Gastrocnemius medialis (tissue), 4 donors: ENCODE results near the gene ZNF227. TPM values are rescaled to one million over a fixed set of nuclear protein-coding genes. Genes with fewer than 3 reads are reported as not detected.

Experiments
- ATAC-seq, 2 donors: fragments of 150-250 bp; one replicate each; pipeline ENCODE4 v1.9.1; 2016
- DNase-seq, 2 donors: peaks; one replicate each; pipeline ENCODE4 v3.0.0-alpha.2; 2019
- H3K27ac ChIP-seq, 4 donors: fragments of 200-600 bp; sonication (generic); 1 replicate in 1 of 4; 2 replicates in 3 of 4; pipeline ENCODE4 v1.5.1; 2016 to 2018; ENCODE audit warnings: mild to moderate bottlenecking in 2 of 4, moderate library complexity in 1 of 4
- H3K27me3 ChIP-seq, 3 donors: fragments of 200-600 bp; sonication (generic) in 2 of 3; 1 replicate in 1 of 3; 2 replicates in 2 of 3; pipeline versions ENCODE4 v1.5.1 to v1.6.0; 2016 to 2019; ENCODE audit warnings: mild to moderate bottlenecking in 1 of 3, moderate library complexity in 1 of 3
- H3K36me3 ChIP-seq, 2 donors: fragments of 200-600 bp; sonication (generic) in 1 of 2; one replicate each; pipeline ENCODE4 v1.5.1; 2017 to 2018
- H3K4me1 ChIP-seq, 2 donors: fragments of 200-600 bp; sonication (generic) in 1 of 2; one replicate each; pipeline ENCODE4 v1.5.1; 2016 to 2017; ENCODE audit warnings: mild to moderate bottlenecking in 2 of 2
- H3K4me3 ChIP-seq, 4 donors: fragments of 200-600 bp; sonication (generic) in 3 of 4; 1 replicate in 1 of 4; 2 replicates in 3 of 4; pipeline ENCODE4 v1.5.1; 2016 to 2019; ENCODE audit warnings: mild to moderate bottlenecking in 2 of 4
- H3K9me3 ChIP-seq, 3 donors: fragments of 200-600 bp; sonication (generic) in 2 of 3; 1 replicate in 1 of 3; 2 replicates in 2 of 3; pipeline ENCODE4 v1.5.1; 2016 to 2019
- POLR2A ChIP-seq, 2 donors: fragments of 450-650 bp; IDR thresholded peaks; one replicate each; pipeline ENCODE4 v1.6.1; 2017; ENCODE audit warnings: antibody characterized with exemption in 2 of 2, mild to moderate bottlenecking in 2 of 2, moderate library complexity in 2 of 2
- in situ Hi-C, 4 donors: fragments of 200-750 bp; cut with MboI; loops; one replicate each; pipeline versions ENCODE4 v1.15.0 to v1.8.0; 2017; ENCODE audit warnings: low sequenced_read_pairs in 4 of 4
- intact Hi-C: fragments of 100-400 bp; cut with DNase I; formaldehyde crosslinking; loops from one replicate; pipeline ENCODE4 v1.15.1; 2023; ENCODE audit warnings: low total_unique reads
- total RNA-seq, 4 donors: library from RNA; depleted of rRNA; stranded (reverse); fragments of >200 nt; gene quantifications; one replicate each; pipeline versions ENCODE4 v1.1.0 to v1.2.3, GENCODE V29; 2016
- TF ChIP-seq, protein P1 (sequence below), 5 experiments: fragments of 450-650 bp in 3 of 5; fragments of 200-600 bp in 2 of 5; sonication (generic) in 2 of 5; IDR thresholded peaks in 4 of 5; conservative IDR thresholded peaks in 1 of 5; 1 replicate in 4 of 5; 2 replicates in 1 of 5; pipeline ENCODE4 v1.5.1; 2016 to 2019; ENCODE audit warnings: antibody characterized with exemption in 5 of 5, mild to moderate bottlenecking in 3 of 5, moderate library complexity in 3 of 5

The ZNF227 gene
- total RNA-seq, 4 donors from 2014 or later: 6.8 to 17.7 (median 8.3) TPM

GRCh38 chr19:44260695-44261446 is 48.5 kb downstream of the ZNF227 start:
- DNase-seq: no peak
- in situ Hi-C loops: no loop called here
- intact Hi-C loops: no loop called here
- Histone ChIP-seq H3K27me3 (no peaks in the 10 kb centered on the region), H3K9me3 (peaks cover 0 to 9% (median 3%) of the 10 kb centered on the region in 3 donors), H3K27ac (peak overlapping the region in 1 of 4 donors; percentile 73), H3K4me3 (peak overlapping the region in 1 of 4 donors; percentile 44), H3K4me1 (no peaks in the 10 kb centered on the region), H3K36me3 (peaks cover 0 to 13% of the 10 kb centered on the region in 2 donors)
- TF ChIP-seq, protein P1, sequence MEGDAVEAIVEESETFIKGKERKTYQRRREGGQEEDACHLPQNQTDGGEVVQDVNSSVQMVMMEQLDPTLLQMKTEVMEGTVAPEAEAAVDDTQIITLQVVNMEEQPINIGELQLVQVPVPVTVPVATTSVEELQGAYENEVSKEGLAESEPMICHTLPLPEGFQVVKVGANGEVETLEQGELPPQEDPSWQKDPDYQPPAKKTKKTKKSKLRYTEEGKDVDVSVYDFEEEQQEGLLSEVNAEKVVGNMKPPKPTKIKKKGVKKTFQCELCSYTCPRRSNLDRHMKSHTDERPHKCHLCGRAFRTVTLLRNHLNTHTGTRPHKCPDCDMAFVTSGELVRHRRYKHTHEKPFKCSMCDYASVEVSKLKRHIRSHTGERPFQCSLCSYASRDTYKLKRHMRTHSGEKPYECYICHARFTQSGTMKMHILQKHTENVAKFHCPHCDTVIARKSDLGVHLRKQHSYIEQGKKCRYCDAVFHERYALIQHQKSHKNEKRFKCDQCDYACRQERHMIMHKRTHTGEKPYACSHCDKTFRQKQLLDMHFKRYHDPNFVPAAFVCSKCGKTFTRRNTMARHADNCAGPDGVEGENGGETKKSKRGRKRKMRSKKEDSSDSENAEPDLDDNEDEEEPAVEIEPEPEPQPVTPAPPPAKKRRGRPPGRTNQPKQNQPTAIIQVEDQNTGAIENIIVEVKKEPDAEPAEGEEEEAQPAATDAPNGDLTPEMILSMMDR (IDR thresholded peaks at IDR 0.05 in 4 of 5, conservative IDR thresholded peaks at IDR 0.05 in 1 of 5): no peak
- TF ChIP-seq POLR2A (IDR thresholded peaks at IDR 0.05): no peak
- no peak for ATAC-seq

DNA sequence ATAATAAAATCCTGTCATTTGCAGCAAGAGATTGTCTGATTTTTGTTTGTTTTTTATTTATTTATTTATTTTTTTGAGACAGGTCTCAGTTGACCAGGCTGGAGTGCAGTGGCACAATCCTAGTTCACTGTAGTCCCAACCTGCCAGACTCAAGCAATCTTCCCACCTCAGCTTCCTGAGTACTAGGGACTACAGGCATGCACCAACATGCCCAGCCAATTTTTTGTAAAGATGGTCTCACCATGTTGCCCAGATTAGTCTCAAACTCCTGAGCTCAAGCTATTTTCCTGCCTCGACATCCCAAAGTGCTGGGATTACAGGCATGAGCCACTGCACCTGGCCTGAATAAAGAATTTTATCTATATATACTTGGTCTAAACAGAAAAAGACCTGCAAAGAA is 65.0 kb downstream of the ZNF227 start:
- peaks cover 0 to 44% of the 10 kb centered on the region in 2 donors for H3K36me3 ChIP-seq
- H3K4me3 ChIP-seq: no peak overlapping the region
- no peak for ATAC-seq
- in situ Hi-C loops: no loop called here
- TF ChIP-seq, protein P1 (IDR thresholded peaks at IDR 0.05 in 4 of 5, conservative IDR thresholded peaks at IDR 0.05 in 1 of 5): no peak
- no peak for TF ChIP-seq POLR2A (IDR thresholded peaks at IDR 0.05)
- H3K27me3 ChIP-seq: no peaks in the 10 kb centered on the region
- H3K27ac ChIP-seq: no peak overlapping the region
- H3K4me1 ChIP-seq: no peaks in the 10 kb centered on the region
- intact Hi-C loops: no loop called here
- peaks cover 0 to 31% (median 8%) of the 10 kb centered on the region in 3 donors for H3K9me3 ChIP-seq
- no peak for DNase-seq

DNA sequence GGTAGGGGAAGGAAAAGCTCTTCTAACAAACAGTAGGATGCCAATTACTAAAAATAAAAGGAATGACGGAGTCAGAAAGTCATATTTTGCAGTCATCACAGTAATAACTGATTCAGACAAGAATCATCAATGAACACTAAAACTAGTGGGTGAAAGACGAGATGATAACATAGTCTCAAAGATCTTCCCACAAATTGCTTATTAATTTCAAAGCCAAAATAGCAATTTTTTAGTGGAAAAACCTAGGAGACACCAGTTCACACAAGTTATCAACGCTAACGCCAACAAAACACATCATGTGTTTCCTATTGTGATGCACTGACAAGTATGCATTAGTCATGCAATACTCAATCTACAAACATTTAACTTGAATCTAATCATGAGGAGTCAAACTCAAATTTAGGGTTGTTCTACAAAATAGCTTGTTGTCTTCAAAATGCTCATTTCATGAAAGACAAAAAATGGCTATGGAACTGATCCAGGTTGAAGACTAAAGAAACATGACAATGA is 65.9 kb downstream of the ZNF227 start:
- TF ChIP-seq, protein P1 (IDR thresholded peaks at IDR 0.05 in 4 of 5, conservative IDR thresholded peaks at IDR 0.05 in 1 of 5): no peak
- no peak for TF ChIP-seq POLR2A (IDR thresholded peaks at IDR 0.05)
- no peaks in the 10 kb centered on the region for H3K27me3 ChIP-seq
- H3K36me3 ChIP-seq: peaks cover 0 to 35% of the 10 kb centered on the region in 2 donors
- H3K4me1 ChIP-seq: no peaks in the 10 kb centered on the region
- intact Hi-C loops (no loop called here), in situ Hi-C loops (no loop called here)
- H3K27ac ChIP-seq: no peak overlapping the region
- H3K4me3 ChIP-seq: no peak overlapping the region
- ATAC-seq: no peak
- peaks cover 0 to 31% (median 8%) of the 10 kb centered on the region in 3 donors for H3K9me3 ChIP-seq
- DNase-seq: no peak

- Histone ChIP-seq H3K36me3 (peaks cover 0 to 30% of the 10 kb centered on the region in 2 donors), H3K9me3 (peaks cover 0 to 21% (median 0%) of the 10 kb centered on the region in 3 donors)
- no peak for ATAC-seq
Measured at GRCh38 chr19:44280916-44281315, 68.6 kb downstream of the ZNF227 start.

More at GRCh38 chr19:44280916-44281315, 68.6 kb downstream of the ZNF227 start:
- H3K27me3 ChIP-seq: no peaks in the 10 kb centered on the region
- no peak for DNase-seq
- no peak for TF ChIP-seq POLR2A (IDR thresholded peaks at IDR 0.05)
- TF ChIP-seq, protein P1 (IDR thresholded peaks at IDR 0.05 in 4 of 5, conservative IDR thresholded peaks at IDR 0.05 in 1 of 5): no peak
- in situ Hi-C loops (no loop called here), intact Hi-C loops (no loop called here)
- no peaks in the 10 kb centered on the region for H3K4me1 ChIP-seq
- no peak overlapping the region for H3K4me3 ChIP-seq
- no peak overlapping the region for H3K27ac ChIP-seq
